H1 (cell line): ENCODE measurements around the gene RMDN2. TPM values are rescaled to one million over a fixed set of nuclear protein-coding genes. Genes with fewer than 3 reads are reported as not detected.

ENCODE experiments used
- EP300 ChIP-seq, 2 experiments: IDR thresholded peaks; 1 replicate in 1 of 2; 2 replicates in 1 of 2; pipeline ENCODE4 v1.6.1; 2011 to 2012; ENCODE audit warnings: low read depth in 2 of 2, low read length in 2 of 2, mild to moderate bottlenecking in 2 of 2, borderline replicate concordance in 1 of 2, inconsistent platforms in 1 of 2, moderate library complexity in 1 of 2
- YY1 ChIP-seq: IDR thresholded peaks from 2 replicates; pipeline ENCODE4 v1.6.1; 2011; ENCODE audit warnings: low read depth, mild to moderate bottlenecking, low read length
- polyA plus RNA-seq, 7 experiments: library from polyadenylated mRNA; depleted of rRNA in 3 of 7; stranded (reverse) in 5 of 7; unstranded in 2 of 7; fragments of >200 nt in 5 of 7; fragments of 200-250 nt in 2 of 7; gene quantifications; 1 replicate in 5 of 7; 2 replicates in 1 of 7; 4 replicates in 1 of 7; pipeline versions ENCODE4 v1.2.1 to v1.2.3, GENCODE V29; 2011 to 2013; ENCODE audit warnings: missing spikeins in 2 of 7, mixed read lengths in 2 of 7
- total RNA-seq: library from RNA; stranded (reverse); fragmentation: NEBNext Ultra II Directional; extraction: Animal tissue kit (Norgen Biotek cat#: 25700); gene quantifications from 2 replicates; pipeline ENCODE4 v1.2.1, GENCODE V29; 2021

RMDN2 gene
- total and polyA plus RNA-seq, 2 of the 8 experiments (the other 6 are each of a cell fraction or from before 2014, with no cell fraction given): 0.53 to 3.0 TPM

DNA sequence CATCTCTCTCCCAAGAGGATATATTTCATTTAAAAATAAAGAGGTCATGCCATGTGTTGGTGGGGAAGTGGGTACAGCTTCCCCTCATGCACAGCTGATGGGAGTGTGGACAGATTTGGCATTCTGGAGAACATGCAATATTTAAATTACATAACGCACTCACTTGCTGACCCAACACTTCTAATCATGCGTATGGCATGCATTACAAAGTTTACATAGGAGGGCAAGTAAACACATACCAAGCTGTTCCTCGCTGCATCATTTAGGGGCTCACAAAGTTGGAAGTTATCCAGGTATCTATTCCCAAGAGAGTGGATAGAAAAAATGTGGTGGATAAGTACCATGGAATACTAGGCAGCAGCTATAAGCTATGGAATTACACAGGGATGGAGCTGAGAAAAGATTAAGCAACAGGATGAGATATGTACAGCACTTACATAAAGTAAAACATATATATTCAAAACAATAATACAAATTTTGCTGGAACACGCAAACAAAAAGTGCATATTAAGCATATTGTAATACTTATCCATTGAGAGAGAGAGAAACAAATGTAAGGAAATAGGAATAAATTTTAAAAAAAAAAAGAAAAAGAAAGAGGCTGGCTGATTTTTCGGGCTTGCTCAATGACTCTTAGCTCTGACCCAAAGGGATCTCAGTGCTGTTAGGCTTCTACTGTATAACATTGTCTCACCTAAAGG, 139.9 kb downstream of the RMDN2 start (continued):
- TF ChIP-seq YY1: no peak
- TF ChIP-seq EP300 (IDR thresholded peaks at IDR 0.05; ENCODE audit: borderline replicate concordance in 1 of 2, low read depth in 2 of 2, low read length in 2 of 2): no peak
